ENCODE results near the gene FRMD4A. TPM values are rescaled to one million over a fixed set of nuclear protein-coding genes. Genes with fewer than 3 reads are reported as not detected.

The FRMD4A gene
- total RNA-seq, 1 experiment from 2014 or later, result 19.6 TPM

DNA sequence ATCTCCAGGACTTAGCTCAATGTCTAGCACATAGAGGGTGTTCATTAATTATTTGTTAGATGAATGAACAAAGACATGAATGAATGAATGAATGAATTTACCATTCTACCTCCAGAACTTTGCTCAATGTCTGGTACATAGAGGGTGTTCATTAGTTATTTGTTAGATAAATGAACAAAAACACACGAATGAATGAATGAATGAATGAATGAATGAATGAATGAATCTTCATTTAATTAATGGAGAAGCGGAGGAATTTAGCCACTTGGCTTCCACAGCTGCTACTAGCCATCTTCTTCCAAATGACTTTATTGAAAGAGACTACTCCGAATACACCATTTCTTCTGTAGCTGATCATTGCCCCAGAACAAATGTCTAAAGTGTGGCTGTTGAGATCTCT lies 368.9 kb downstream of the FRMD4A start:
- Histone ChIP-seq H3K4me2 (ENCODE audit: insufficient read depth, insufficient read length, low read length) (no peak overlapping the region), H2BK15ac (ENCODE audit: low read depth, low read length) (no peak overlapping the region), H3K79me1 (ENCODE audit: insufficient read depth, low read depth, low read length, poor library complexity, severe bottlenecking) (no peaks in the 10 kb centered on the region), H2AFZ (ENCODE audit: low read length) (no peak overlapping the region), H3K4me1 (ENCODE audit: insufficient read depth, low read length) (peaks cover 4% of the 10 kb centered on the region; the same call in 1 of the 2 replicates), H3K9me3 (ENCODE audit: control insufficient read depth, low read depth, low read length) (no peaks in the 10 kb centered on the region), H3T11ph (ENCODE audit: low read length) (no peak overlapping the region), H3K4ac (ENCODE audit: low read depth, low read length) (no peak overlapping the region), H3K79me2 (ENCODE audit: insufficient read depth, low read length) (no peaks in the 10 kb centered on the region), H2BK12ac (ENCODE audit: insufficient read length, low read depth, low read length) (no peak overlapping the region), H2BK20ac (ENCODE audit: low read depth, low read length, poor library complexity, severe bottlenecking) (no peak overlapping the region), H3K23me2 (ENCODE audit: insufficient read length, low read depth, low read length, poor library complexity, severe bottlenecking) (no peaks in the 10 kb centered on the region), H3K27me3 (ENCODE audit: insufficient read depth, low read length) (no peaks in the 10 kb centered on the region), H2BK120ac (ENCODE audit: low read depth, low read length, poor library complexity, severe bottlenecking) (no peak overlapping the region), H3K27ac (ENCODE audit: insufficient read length, low read depth, low read length) (no peak overlapping the region), H4K20me1 (ENCODE audit: control insufficient read depth, insufficient read depth, insufficient read length) (no peaks in the 10 kb centered on the region), H3K23ac (ENCODE audit: insufficient read length, low read depth, low read length) (no peak overlapping the region), H2BK5ac (ENCODE audit: insufficient read length, low read length) (no peak overlapping the region), H4K8ac (replicated peaks; ENCODE audit: insufficient read length, low read depth, low read length) (no peak overlapping the region), H3K56ac (ENCODE audit: insufficient read length, low read depth, low read length) (no peak overlapping the region), H4K5ac (ENCODE audit: insufficient read length, low read depth, low read length) (no peak overlapping the region), H2AK5ac (ENCODE audit: insufficient read length, low read length) (no peak overlapping the region), H4K91ac (ENCODE audit: insufficient read length, low read depth, low read length) (no peak overlapping the region), H3K14ac (ENCODE audit: insufficient read depth, low read length) (no peak overlapping the region), H3K18ac (ENCODE audit: insufficient read length, low read depth, low read length) (no peak overlapping the region), H3K9ac (ENCODE audit: extremely low read depth, insufficient read length, low read length) (no peak overlapping the region)
- Mint-ChIP-seq H3K36me3 (ENCODE audit: insufficient read depth in 1 of 3, low read depth in 3 of 3) (no peaks in the 10 kb centered on the region), H3K9me3 (no peaks in the 10 kb centered on the region), H3K4me3 (no peak overlapping the region), H3K4me1 (peaks cover 15 to 36% of the 10 kb centered on the region in 2 experiments), H3K27ac (no peak overlapping the region), H3K27me3 (ENCODE audit: low read depth) (no peaks in the 10 kb centered on the region)
- no CpG with 5 or more reads among the region's 3 CpGs for WGBS (ENCODE audit: extremely low coverage, insufficient read length, low lambda C conversion rate)
- DNase-seq, result no peak
- TF ChIP-seq, protein P1, sequence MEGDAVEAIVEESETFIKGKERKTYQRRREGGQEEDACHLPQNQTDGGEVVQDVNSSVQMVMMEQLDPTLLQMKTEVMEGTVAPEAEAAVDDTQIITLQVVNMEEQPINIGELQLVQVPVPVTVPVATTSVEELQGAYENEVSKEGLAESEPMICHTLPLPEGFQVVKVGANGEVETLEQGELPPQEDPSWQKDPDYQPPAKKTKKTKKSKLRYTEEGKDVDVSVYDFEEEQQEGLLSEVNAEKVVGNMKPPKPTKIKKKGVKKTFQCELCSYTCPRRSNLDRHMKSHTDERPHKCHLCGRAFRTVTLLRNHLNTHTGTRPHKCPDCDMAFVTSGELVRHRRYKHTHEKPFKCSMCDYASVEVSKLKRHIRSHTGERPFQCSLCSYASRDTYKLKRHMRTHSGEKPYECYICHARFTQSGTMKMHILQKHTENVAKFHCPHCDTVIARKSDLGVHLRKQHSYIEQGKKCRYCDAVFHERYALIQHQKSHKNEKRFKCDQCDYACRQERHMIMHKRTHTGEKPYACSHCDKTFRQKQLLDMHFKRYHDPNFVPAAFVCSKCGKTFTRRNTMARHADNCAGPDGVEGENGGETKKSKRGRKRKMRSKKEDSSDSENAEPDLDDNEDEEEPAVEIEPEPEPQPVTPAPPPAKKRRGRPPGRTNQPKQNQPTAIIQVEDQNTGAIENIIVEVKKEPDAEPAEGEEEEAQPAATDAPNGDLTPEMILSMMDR (conservative IDR thresholded peaks at IDR 0.05), result no peak

Measured in H9 (cell line).